Measurements from ENCODE around the gene RYK. TPM values are rescaled to one million over a fixed set of nuclear protein-coding genes. Genes with fewer than 3 reads are reported as not detected.

The RYK gene
- total RNA-seq, 1 donor from 2014 or later, result 134 TPM

- Histone ChIP-seq H2AFZ (replicated peaks) (no peak overlapping the region), H3K4me3 (no peak overlapping the region), H3K4me1 (peaks cover 23% of the 10 kb centered on the region), H3K9ac (no peak overlapping the region), H3K27me3 (no peaks in the 10 kb centered on the region), H3K36me3 (no peaks in the 10 kb centered on the region), H3K27ac (no peak overlapping the region), H4K20me1 (ENCODE audit: low read depth) (peaks cover 63% of the 10 kb centered on the region), H3F3A (ENCODE audit: low read depth) (no peaks in the 10 kb centered on the region), H3K9me3 (ENCODE audit: low read depth) (peaks cover 6% of the 10 kb centered on the region), H3K79me2 (ENCODE audit: low read depth) (peaks cover 100% of the 10 kb centered on the region), H3K4me2 (no peak overlapping the region)
- DNase-seq (ENCODE audit: low spot score), result no peak
- H3K4me3 Mint-ChIP-seq, result no peak overlapping the region
- no peak overlapping the region for H3K27ac Mint-ChIP-seq
- H3K27me3 Mint-ChIP-seq (ENCODE audit: insufficient read depth, low read depth), result peaks cover 3% of the 10 kb centered on the region
- TF ChIP-seq CTCF (IDR thresholded peaks at IDR 0.05) (no peak), EZH2phosphoT487 (IDR thresholded peaks at IDR 0.05) (no peak), EZH2 (IDR thresholded peaks at IDR 0.05) (no peak)
- peaks cover 3% of the 10 kb centered on the region for H3K4me1 Mint-ChIP-seq
- peaks cover 10% of the 10 kb centered on the region for H3K36me3 Mint-ChIP-seq
- peaks cover 27% of the 10 kb centered on the region for H3K9me3 Mint-ChIP-seq
These were observed 17.7 kb downstream of the RYK start for GRCh38 chr3:134232951-134233350.

DNA sequence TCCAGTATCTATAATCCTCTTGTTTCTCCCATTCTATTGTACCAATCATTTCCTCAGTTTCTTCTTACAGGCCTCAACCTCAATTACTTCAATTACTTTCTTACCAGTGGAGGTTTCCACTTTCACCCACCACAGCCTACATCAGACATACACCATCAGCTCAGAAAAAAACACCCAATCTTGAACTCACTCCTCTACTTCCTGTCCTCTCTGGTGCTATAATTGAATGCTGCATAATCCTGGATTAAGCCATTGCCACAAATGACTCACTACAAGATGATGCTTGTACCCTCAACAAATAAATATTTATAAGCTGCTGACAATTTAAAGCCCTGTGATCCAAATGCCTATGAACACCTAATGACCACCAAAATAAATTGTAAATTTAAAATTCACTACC, 18.5 kb downstream of the RYK start:
- peaks cover 27% of the 10 kb centered on the region for H3K9me3 Mint-ChIP-seq
- Histone ChIP-seq H3K27me3 (no peaks in the 10 kb centered on the region), H3K27ac (no peak overlapping the region), H3K4me3 (no peak overlapping the region), H3F3A (ENCODE audit: low read depth) (no peaks in the 10 kb centered on the region), H3K4me1 (peaks cover 16% of the 10 kb centered on the region), H3K9me3 (ENCODE audit: low read depth) (peaks cover 6% of the 10 kb centered on the region), H4K20me1 (ENCODE audit: low read depth) (peaks cover 55% of the 10 kb centered on the region), H3K4me2 (no peak overlapping the region), H3K9ac (no peak overlapping the region), H2AFZ (replicated peaks) (no peak overlapping the region), H3K36me3 (no peaks in the 10 kb centered on the region), H3K79me2 (ENCODE audit: low read depth) (peaks cover 100% of the 10 kb centered on the region)
- no peak overlapping the region for H3K4me3 Mint-ChIP-seq
- TF ChIP-seq EZH2 (IDR thresholded peaks at IDR 0.05) (no peak), EZH2phosphoT487 (IDR thresholded peaks at IDR 0.05) (no peak), CTCF (IDR thresholded peaks at IDR 0.05) (no peak)
- H3K4me1 Mint-ChIP-seq, result no peaks in the 10 kb centered on the region
- peaks cover 10% of the 10 kb centered on the region for H3K36me3 Mint-ChIP-seq
- no peak overlapping the region for H3K27ac Mint-ChIP-seq
- DNase-seq (ENCODE audit: low spot score), result no peak
- H3K27me3 Mint-ChIP-seq (ENCODE audit: insufficient read depth, low read depth), result peaks cover 3% of the 10 kb centered on the region

DNA sequence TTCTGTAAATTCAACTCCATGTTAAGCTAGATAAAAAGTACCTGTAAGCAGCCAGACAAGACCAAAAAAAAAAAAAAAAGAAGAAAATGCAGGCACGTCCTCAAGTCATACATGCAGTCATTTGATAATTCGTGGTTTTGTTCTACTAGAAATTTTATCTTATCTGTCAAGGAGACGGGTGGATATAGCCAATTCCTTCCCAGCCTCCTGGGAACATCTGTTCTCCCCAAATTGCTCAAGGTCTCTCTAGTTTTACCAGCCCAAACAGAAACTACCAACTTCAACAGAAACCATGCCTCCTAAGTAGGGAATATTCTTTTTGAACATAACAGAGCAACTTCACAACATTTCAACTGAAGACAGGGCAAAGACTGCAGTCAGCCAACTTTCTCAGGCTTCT, 19.5 kb downstream of the RYK start:
- peaks cover 100% of the 10 kb centered on the region for H3K79me2 ChIP-seq (ENCODE audit: low read depth)
- Mint-ChIP-seq H3K4me1 (no peaks in the 10 kb centered on the region), H3K27ac (no peak overlapping the region), H3K27me3 (ENCODE audit: insufficient read depth, low read depth) (peaks cover 3% of the 10 kb centered on the region), H3K4me3 (no peak overlapping the region), H3K9me3 (peaks cover 31% of the 10 kb centered on the region), H3K36me3 (peaks cover 10% of the 10 kb centered on the region)
- H3K9me3 ChIP-seq (ENCODE audit: low read depth), result peaks cover 6% of the 10 kb centered on the region
- no peak overlapping the region for H2AFZ ChIP-seq (replicated peaks)
- no peak overlapping the region for H3K9ac ChIP-seq
- H3K27me3 ChIP-seq, result no peaks in the 10 kb centered on the region
- H3K4me1 ChIP-seq, result peaks cover 15% of the 10 kb centered on the region
- H3K27ac ChIP-seq, result no peak overlapping the region
- H3F3A ChIP-seq (ENCODE audit: low read depth), result peaks cover 2% of the 10 kb centered on the region
- H3K36me3 ChIP-seq, result no peaks in the 10 kb centered on the region
- no peak for DNase-seq (ENCODE audit: low spot score)
- no peak for TF ChIP-seq EZH2 (IDR thresholded peaks at IDR 0.05)
- no peak for TF ChIP-seq EZH2phosphoT487 (IDR thresholded peaks at IDR 0.05)
- no peak for TF ChIP-seq CTCF (IDR thresholded peaks at IDR 0.05)
- H4K20me1 ChIP-seq (ENCODE audit: low read depth), result peaks cover 48% of the 10 kb centered on the region
- H3K4me3 ChIP-seq, result no peak overlapping the region
- H3K4me2 ChIP-seq, result no peak overlapping the region
